Measurements from ENCODE around the gene SLCO2A1. TPM values are rescaled to one million over a fixed set of nuclear protein-coding genes. Genes with fewer than 3 reads are reported as not detected.

The SLCO2A1 gene
- total and polyA plus RNA-seq, 2 donors from 2014 or later = 27.2 to 169 TPM

GRCh38 chr3:133998691-133999241 is 31.0 kb downstream of the SLCO2A1 start:
- Histone ChIP-seq H3K27me3 (ENCODE audit: control insufficient read depth, insufficient read depth, low read length) (no peaks in the 10 kb centered on the region), H3K9me3 (ENCODE audit: control insufficient read depth in 2 of 3, insufficient read depth in 1 of 3, low read length in 3 of 3) (no peaks in the 10 kb centered on the region), H3K27ac (ENCODE audit: low read depth in 2 of 2, low read length in 2 of 2) (no peak overlapping the region), H3K4me1 (ENCODE audit: control insufficient read depth in 2 of 3, insufficient read depth in 2 of 3, low read depth in 1 of 3, low read length in 3 of 3) (peaks cover 0 to 3% (median 0%) of the 10 kb centered on the region in 3 donors), H3K4me3 (ENCODE audit: low read length in 3 of 3) (no peak overlapping the region), H3K9ac (ENCODE audit: low read length in 3 of 3) (no peak overlapping the region), H3K36me3 (ENCODE audit: control insufficient read depth in 2 of 3, insufficient read depth in 3 of 3, low read length in 3 of 3) (no peaks in the 10 kb centered on the region)
- FAIRE-seq (no peak), DNase-seq (no peak)
- TF ChIP-seq CTCF (IDR thresholded peaks at IDR 0.05; ENCODE audit: borderline replicate concordance, extremely low read depth, insufficient read depth) = no peak
- intact Hi-C loops (cut with DNase I) = no loop called here

- Histone ChIP-seq H3K27ac (ENCODE audit: low read depth in 2 of 2, low read length in 2 of 2) (no peak overlapping the region), H3K27me3 (ENCODE audit: control insufficient read depth, insufficient read depth, low read length) (no peaks in the 10 kb centered on the region), H3K9ac (ENCODE audit: low read length in 3 of 3) (no peak overlapping the region), H3K9me3 (ENCODE audit: control insufficient read depth in 2 of 3, insufficient read depth in 1 of 3, low read length in 3 of 3) (no peaks in the 10 kb centered on the region), H3K36me3 (ENCODE audit: control insufficient read depth in 2 of 3, insufficient read depth in 3 of 3, low read length in 3 of 3) (no peaks in the 10 kb centered on the region), H3K4me3 (ENCODE audit: low read length in 3 of 3) (no peak overlapping the region), H3K4me1 (ENCODE audit: control insufficient read depth in 2 of 3, insufficient read depth in 2 of 3, low read depth in 1 of 3, low read length in 3 of 3) (peaks cover 0 to 2% (median 0%) of the 10 kb centered on the region in 3 donors)
- TF ChIP-seq CTCF (IDR thresholded peaks at IDR 0.05; ENCODE audit: borderline replicate concordance, extremely low read depth, insufficient read depth) = no peak
- no peak for FAIRE-seq
- intact Hi-C loops (cut with DNase I) = no loop called here
- DNase-seq = no peak
Measured at GRCh38 chr3:133997871-133998635, 31.7 kb downstream of the SLCO2A1 start.

GRCh38 chr3:133996996-133997395 is 32.7 kb downstream of the SLCO2A1 start:
- FAIRE-seq = no peak

More at GRCh38 chr3:133996996-133997395, 32.7 kb downstream of the SLCO2A1 start:
- Histone ChIP-seq H3K36me3 (ENCODE audit: control insufficient read depth in 2 of 3, insufficient read depth in 3 of 3, low read length in 3 of 3) (no peaks in the 10 kb centered on the region), H3K27me3 (ENCODE audit: control insufficient read depth, insufficient read depth, low read length) (no peaks in the 10 kb centered on the region), H3K4me1 (ENCODE audit: control insufficient read depth in 2 of 3, insufficient read depth in 2 of 3, low read depth in 1 of 3, low read length in 3 of 3) (no peaks in the 10 kb centered on the region), H3K4me3 (ENCODE audit: low read length in 3 of 3) (no peak overlapping the region), H3K9me3 (ENCODE audit: control insufficient read depth in 2 of 3, insufficient read depth in 1 of 3, low read length in 3 of 3) (no peaks in the 10 kb centered on the region), H3K9ac (ENCODE audit: low read length in 3 of 3) (no peak overlapping the region), H3K27ac (ENCODE audit: low read depth in 2 of 2, low read length in 2 of 2) (no peak overlapping the region)
- no peak for DNase-seq
- intact Hi-C loops (cut with DNase I) = no loop called here
- TF ChIP-seq CTCF (IDR thresholded peaks at IDR 0.05; ENCODE audit: borderline replicate concordance, extremely low read depth, insufficient read depth) = no peak
